Astrocyte (in vitro differentiated cells and primary cell): Measurements from ENCODE around the gene A3GALT2. TPM values are rescaled to one million over a fixed set of nuclear protein-coding genes. Genes with fewer than 3 reads are reported as not detected.

Experiments
- DNase-seq: peaks from one replicate; pipeline ENCODE4 v3.0.0-alpha.2; 2010; ENCODE audit warnings: low read depth
- FAIRE-seq: peaks from 2 replicates; lab custom pipeline; 2011; peaks lifted over from hg19 to GRCh38; lab: Jason Lieb, UNC
- H2AFZ ChIP-seq: 2 replicates; pipeline ENCODE4 v1.6.0; 2012; ENCODE audit warnings: low read depth, low read length, inconsistent platforms
- H3K27ac ChIP-seq: 2 replicates; pipeline ENCODE4 v1.5.1; 2011; ENCODE audit warnings: low read depth, low read length, inconsistent platforms
- H3K27me3 ChIP-seq: 2 replicates; pipeline ENCODE4 v1.6.0; 2011; ENCODE audit warnings: low read length, inconsistent platforms; ENCODE audit not compliant: insufficient read depth
- H3K36me3 ChIP-seq: 2 replicates; pipeline ENCODE4 v1.5.1; 2011; ENCODE audit warnings: low read length, inconsistent platforms; ENCODE audit not compliant: insufficient read depth
- H3K4me1 ChIP-seq: 2 replicates; pipeline ENCODE4 v1.5.1; 2011; ENCODE audit warnings: low read length, inconsistent platforms; ENCODE audit not compliant: insufficient read depth
- H3K4me2 ChIP-seq: 2 replicates; pipeline ENCODE4 v1.6.0; 2012; ENCODE audit warnings: low read length, inconsistent platforms
- H3K4me3 ChIP-seq: 2 replicates; pipeline ENCODE4 v1.5.1; 2011; ENCODE audit warnings: low read depth, mild to moderate bottlenecking, low read length, inconsistent platforms; ENCODE audit not compliant: insufficient read depth
- H3K79me2 ChIP-seq: 2 replicates; pipeline ENCODE4 v1.6.0; 2012; ENCODE audit warnings: mild to moderate bottlenecking, low read length, inconsistent platforms; ENCODE audit not compliant: insufficient read depth
- H3K9ac ChIP-seq: 2 replicates; pipeline ENCODE4 v1.6.0; 2012; ENCODE audit warnings: mild to moderate bottlenecking, low read length, inconsistent platforms
- H3K9me3 ChIP-seq: 2 replicates; pipeline ENCODE4 v1.5.1; 2012; ENCODE audit warnings: low read depth, mild to moderate bottlenecking, low read length, inconsistent platforms; ENCODE audit not compliant: insufficient read depth
- H4K20me1 ChIP-seq: 2 replicates; pipeline ENCODE4 v1.6.0; 2012; ENCODE audit warnings: low read length, inconsistent platforms; ENCODE audit not compliant: insufficient read depth
- H3K27ac Mint-ChIP-seq: one replicate; pipeline ENCODE4 v1.8.0; 2021; ENCODE audit warnings: mild to moderate bottlenecking, mixed read lengths; ENCODE audit not compliant: unreplicated experiment
- H3K27me3 Mint-ChIP-seq: one replicate; pipeline ENCODE4 v1.8.0; 2021; ENCODE audit warnings: low read depth, mixed read lengths; ENCODE audit not compliant: unreplicated experiment
- H3K36me3 Mint-ChIP-seq: one replicate; pipeline ENCODE4 v1.8.0; 2021; ENCODE audit warnings: low read depth, mixed read lengths; ENCODE audit not compliant: unreplicated experiment
- H3K4me1 Mint-ChIP-seq: one replicate; pipeline ENCODE4 v1.8.0; 2021; ENCODE audit warnings: low read depth, mixed read lengths; ENCODE audit not compliant: unreplicated experiment
- H3K4me3 Mint-ChIP-seq: one replicate; pipeline ENCODE4 v1.8.0; 2021; ENCODE audit warnings: mild to moderate bottlenecking, moderate library complexity, mixed read lengths; ENCODE audit not compliant: unreplicated experiment
- H3K9me3 Mint-ChIP-seq: one replicate; pipeline ENCODE4 v1.8.0; 2021; ENCODE audit warnings: mild to moderate bottlenecking, mixed read lengths; ENCODE audit not compliant: unreplicated experiment
- CTCF ChIP-seq: IDR thresholded peaks from 2 replicates; pipeline ENCODE4 v1.5.1; 2011; ENCODE audit warnings: low read depth, mild to moderate bottlenecking, inconsistent platforms, low read length, moderate library complexity; ENCODE audit not compliant: insufficient read depth
- EZH2 ChIP-seq: IDR thresholded peaks from 2 replicates; pipeline ENCODE4 v1.6.1; 2012; ENCODE audit warnings: mild to moderate bottlenecking, low read length, inconsistent platforms; ENCODE audit not compliant: insufficient read depth
- total RNA-seq: library from RNA; stranded (reverse); gene quantifications from 2 replicates; pipeline ENCODE4 v1.2.1, GENCODE V29; 2021

A3GALT2 gene
- total RNA-seq, 1 donor from 2014 or later = not detected

GRCh38 chr1:33288976-33289857 is 31.7 kb downstream of the A3GALT2 start:
- Histone ChIP-seq H4K20me1 (peaks cover 37% of the 10 kb centered on the region), H3K4me2 (no peak overlapping the region), H3K4me1 (no peaks in the 10 kb centered on the region), H3K9me3 (no peaks in the 10 kb centered on the region), H3K4me3 (no peak overlapping the region), H3K36me3 (peaks cover 8% of the 10 kb centered on the region), H2AFZ (no peak overlapping the region), H3K9ac (no peak overlapping the region), H3K27me3 (no peaks in the 10 kb centered on the region), H3K27ac (no peak overlapping the region), H3K79me2 (peaks cover 10% of the 10 kb centered on the region)
- Mint-ChIP-seq H3K36me3 (peaks cover 35% of the 10 kb centered on the region), H3K4me3 (no peak overlapping the region), H3K4me1 (peaks cover 2% of the 10 kb centered on the region), H3K27me3 (no peaks in the 10 kb centered on the region), H3K27ac (no peak overlapping the region), H3K9me3 (peaks cover 3% of the 10 kb centered on the region)
- DNase-seq = no peak
- TF ChIP-seq EZH2 (no peak), CTCF (no peak)
- FAIRE-seq = no peak

- no peaks in the 10 kb centered on the region for H3K9me3 ChIP-seq
- TF ChIP-seq EZH2 (no peak), CTCF (no peak)
- DNase-seq (no peak), FAIRE-seq (no peak)
- Mint-ChIP-seq H3K4me1 (no peaks in the 10 kb centered on the region), H3K9me3 (peaks cover 3% of the 10 kb centered on the region), H3K4me3 (no peak overlapping the region), H3K27ac (no peak overlapping the region), H3K27me3 (no peaks in the 10 kb centered on the region), H3K36me3 (peaks cover 24% of the 10 kb centered on the region)
- H3K4me2 ChIP-seq = no peak overlapping the region
- H3K36me3 ChIP-seq = peaks cover 8% of the 10 kb centered on the region
- H3K79me2 ChIP-seq = no peaks in the 10 kb centered on the region
- no peak overlapping the region for H3K4me3 ChIP-seq
- H4K20me1 ChIP-seq = peaks cover 22% of the 10 kb centered on the region
- no peak overlapping the region for H3K9ac ChIP-seq
- no peaks in the 10 kb centered on the region for H3K4me1 ChIP-seq
- no peaks in the 10 kb centered on the region for H3K27me3 ChIP-seq
- no peak overlapping the region for H2AFZ ChIP-seq
- H3K27ac ChIP-seq = no peak overlapping the region
Observed at GRCh38 chr1:33287317-33287716, 33.6 kb downstream of the A3GALT2 start.
